H1 (cell line): ENCODE measurements around the gene GJB4. TPM values are rescaled to one million over a fixed set of nuclear protein-coding genes. Genes with fewer than 3 reads are reported as not detected.

ENCODE experiments used
- CBX8 ChIP-seq: fragments of 300-800, 300-1000 bp; sonication (generic); IDR thresholded peaks from 2 replicates; pipeline ENCODE4 v1.7.1; 2016; ENCODE audit warnings: low read depth, low read length, borderline replicate concordance
- CHD2 ChIP-seq: IDR thresholded peaks from 2 replicates; pipeline ENCODE4 v1.6.1; 2012; ENCODE audit warnings: low read length, improper control_type of control experiment
- CHD7 ChIP-seq: fragments of 300-600 bp; sonication (generic); IDR thresholded peaks from 2 replicates; pipeline ENCODE4 v1.7.1; 2012; ENCODE audit warnings: low read length, moderate library complexity, mild to moderate bottlenecking, inconsistent platforms; ENCODE audit not compliant: insufficient replicate concordance
- CREB1 ChIP-seq: IDR thresholded peaks from 2 replicates; pipeline ENCODE4 v1.6.1; 2012; ENCODE audit warnings: inconsistent platforms
- E2F6 ChIP-seq: IDR thresholded peaks from 2 replicates; pipeline ENCODE4 v1.6.1; 2012; ENCODE audit warnings: inconsistent platforms
- HDAC2 ChIP-seq, 2 experiments: fragments of 300-600 bp in 1 of 2; sonication (generic) in 1 of 2; IDR thresholded peaks; 2 replicates each; pipeline ENCODE4 v1.6.1; 2011 to 2012; ENCODE audit warnings: low read depth in 2 of 2, low read length in 2 of 2, mild to moderate bottlenecking in 2 of 2, moderate library complexity in 2 of 2, borderline replicate concordance in 1 of 2, inconsistent platforms in 1 of 2
- MAFK ChIP-seq: IDR thresholded peaks from 2 replicates; pipeline ENCODE4 v1.6.1; 2012; ENCODE audit warnings: low read depth, mild to moderate bottlenecking, improper control_type of control experiment, low read length
- NANOG ChIP-seq: IDR thresholded peaks from 2 replicates; pipeline ENCODE4 v1.6.1; 2011; ENCODE audit warnings: low read length, low read depth, mild to moderate bottlenecking, inconsistent platforms; ENCODE audit not compliant: insufficient read depth, poor library complexity, severe bottlenecking
- SIN3A ChIP-seq, 2 experiments: IDR thresholded peaks in 1 of 2; conservative IDR thresholded peaks in 1 of 2; 2 replicates each; pipeline ENCODE4 v1.6.1; 2011 to 2012; ENCODE audit warnings: low read length in 2 of 2, improper control_type of control experiment in 1 of 2, low read depth in 1 of 2, mild to moderate bottlenecking in 1 of 2
- SRF ChIP-seq: IDR thresholded peaks from 2 replicates; pipeline ENCODE4 v1.6.1; 2011; ENCODE audit warnings: mild to moderate bottlenecking, low read depth, low read length, moderate library complexity
- TEAD4 ChIP-seq: IDR thresholded peaks from 2 replicates; pipeline ENCODE4 v1.6.1; 2012; ENCODE audit warnings: low read depth, low read length, inconsistent platforms, mixed read lengths
- polyA plus RNA-seq, 7 experiments: library from polyadenylated mRNA; depleted of rRNA in 3 of 7; stranded (reverse) in 5 of 7; unstranded in 2 of 7; fragments of >200 nt in 5 of 7; fragments of 200-250 nt in 2 of 7; gene quantifications; 1 replicate in 5 of 7; 2 replicates in 1 of 7; 4 replicates in 1 of 7; pipeline versions ENCODE4 v1.2.1 to v1.2.3, GENCODE V29; 2011 to 2013; ENCODE audit warnings: missing spikeins in 2 of 7, mixed read lengths in 2 of 7
- total RNA-seq: library from RNA; stranded (reverse); fragmentation: NEBNext Ultra II Directional; extraction: Animal tissue kit (Norgen Biotek cat#: 25700); gene quantifications from 2 replicates; pipeline ENCODE4 v1.2.1, GENCODE V29; 2021

The GJB4 gene
- total and polyA plus RNA-seq, 2 of the 8 experiments (the other 6 are each of a cell fraction or from before 2014, with no cell fraction given): 0.20 to 0.41 TPM

- TF ChIP-seq CHD7: no peak
- TF ChIP-seq CHD2: no peak
- no peak for TF ChIP-seq NANOG
- no peak for TF ChIP-seq SRF
- TF ChIP-seq CBX8: no peak
- no peak for TF ChIP-seq E2F6
- TF ChIP-seq CREB1: no peak
- TF ChIP-seq HDAC2 (IDR thresholded peaks at IDR 0.05; ENCODE audit: borderline replicate concordance in 1 of 2, low read depth in 2 of 2, low read length in 2 of 2): no peak
- TF ChIP-seq SIN3A (conservative IDR thresholded peaks at IDR 0.05 in 1 of 2, IDR thresholded peaks at IDR 0.05 in 1 of 2; ENCODE audit: low read depth in 1 of 2, low read length in 2 of 2): no peak
- no peak for TF ChIP-seq MAFK
- TF ChIP-seq TEAD4: no peak
Observed at GRCh38 chr1:34779962-34780361, 20.4 kb downstream of the GJB4 start (continued).
